Measurements from ENCODE around the gene POLR2J.
A peak's percentile ranks its signal among the peaks of the same experiment; 100 is the strongest.
"Not testable (repeated sequence)": the region's sequence is repeated elsewhere in the genome, so short reads cannot be mapped to it uniquely, and the experiment has no call there.

POLR2J gene

GRCh38 chr7:102494473-102495149, 15.9 kb upstream of the POLR2J start:
- DNase-seq: not testable (repeated sequence)

- DNase-seq: not testable (repeated sequence)
Observed at GRCh38 chr7:102494026-102494425, 15.3 kb upstream of the POLR2J start.

GRCh38 chr7:102493220-102493935, 14.7 kb upstream of the POLR2J start:
- not testable (repeated sequence) for DNase-seq

- peak; percentile 34 for DNase-seq
Observed at GRCh38 chr7:102490529-102491075, 11.9 kb upstream of the POLR2J start.

GRCh38 chr7:102484317-102484716, 5.6 kb upstream of the POLR2J start:
- not testable (repeated sequence) for DNase-seq

- DNase-seq: not testable (repeated sequence)
Observed at GRCh38 chr7:102481962-102482361, 3.2 kb upstream of the POLR2J start.

- DNase-seq: not testable (repeated sequence)
Observed at GRCh38 chr7:102479982-102480637, 1.4 kb upstream of the POLR2J start.

- DNase-seq: not testable (repeated sequence)
Observed at GRCh38 chr7:102479209-102479584, 475 bp upstream of the POLR2J start.

GRCh38 chr7:102474736-102475435, 3.8 kb downstream of the POLR2J start:
- not testable (repeated sequence) for DNase-seq

GRCh38 chr7:102474116-102474515, 4.6 kb downstream of the POLR2J start:
- DNase-seq: not testable (repeated sequence)

- no peak for DNase-seq
Observed at GRCh38 chr7:102473271-102473991, 5.3 kb downstream of the POLR2J start.

GRCh38 chr7:102472126-102473041, 6.3 kb downstream of the POLR2J start:
- DNase-seq: no peak

- DNase-seq: no peak
Observed at GRCh38 chr7:102471791-102472125, 7.0 kb downstream of the POLR2J start.

GRCh38 chr7:102469972-102470825, 8.5 kb downstream of the POLR2J start:
- no peak for DNase-seq

GRCh38 chr7:102469351-102469971, 9.3 kb downstream of the POLR2J start:
- no peak for DNase-seq

GRCh38 chr7:102468478-102469350, 10.0 kb downstream of the POLR2J start:
- DNase-seq: no peak

GRCh38 chr7:102467581-102468477, 10.9 kb downstream of the POLR2J start:
- DNase-seq: no peak

GRCh38 chr7:102466097-102466496, 12.6 kb downstream of the POLR2J start:
- no peak for DNase-seq

Data from activated T-cell treated with anti-CD3 and anti-CD28 coated beads for 4 hours (primary cell).